GM12865 (cell line): Measurements from ENCODE around the gene NAMPT.

Experiments used
- DNase-seq: peaks from one replicate; pipeline ENCODE4 v3.0.0; 2010; ENCODE audit warnings: low read depth
- H3K4me3 ChIP-seq: 2 replicates; pipeline ENCODE4 v1.5.1; 2011; ENCODE audit warnings: mild to moderate bottlenecking, low read depth, low read length, control low read depth
- TF ChIP-seq, protein P1 (sequence below): IDR thresholded peaks from 2 replicates; pipeline ENCODE4 v1.5.1; 2011; ENCODE audit warnings: low read length, control low read depth, low read depth, inconsistent platforms; ENCODE audit not compliant: insufficient read depth; ENCODE audit errors: missing control alignments

NAMPT gene

DNA sequence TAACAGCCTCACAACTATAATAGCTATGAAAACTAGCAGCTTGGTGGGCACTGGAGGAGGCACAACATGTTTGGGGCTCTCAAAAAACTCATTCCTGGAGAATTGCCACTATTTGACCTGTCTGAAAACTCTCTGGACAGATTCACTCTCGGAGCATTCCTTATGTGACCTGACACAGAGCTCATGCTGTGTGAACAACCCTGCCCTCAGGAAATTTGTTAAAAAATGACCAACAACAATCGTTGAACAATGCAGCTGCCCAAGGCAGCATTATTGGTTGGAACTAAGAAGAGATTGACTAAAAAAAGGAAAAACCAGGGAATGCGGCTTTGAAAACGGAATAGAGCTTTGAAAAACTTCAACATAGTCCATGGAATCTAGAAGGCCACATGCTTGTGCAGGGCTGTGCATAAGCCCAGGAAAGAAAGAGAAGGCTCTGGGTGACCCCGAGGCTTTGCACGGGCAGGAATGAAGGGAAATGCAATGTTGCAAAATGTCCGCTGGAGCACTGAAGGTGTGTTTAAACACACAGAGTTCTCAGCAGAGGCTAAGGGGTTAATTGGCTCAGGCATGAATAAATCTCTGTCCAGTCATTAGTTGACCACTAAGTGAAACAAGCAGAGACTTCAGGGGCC is 52.8 kb downstream of the NAMPT start:
- DNase-seq: no peak
- no peak overlapping the region for H3K4me3 ChIP-seq
- TF ChIP-seq, protein P1, sequence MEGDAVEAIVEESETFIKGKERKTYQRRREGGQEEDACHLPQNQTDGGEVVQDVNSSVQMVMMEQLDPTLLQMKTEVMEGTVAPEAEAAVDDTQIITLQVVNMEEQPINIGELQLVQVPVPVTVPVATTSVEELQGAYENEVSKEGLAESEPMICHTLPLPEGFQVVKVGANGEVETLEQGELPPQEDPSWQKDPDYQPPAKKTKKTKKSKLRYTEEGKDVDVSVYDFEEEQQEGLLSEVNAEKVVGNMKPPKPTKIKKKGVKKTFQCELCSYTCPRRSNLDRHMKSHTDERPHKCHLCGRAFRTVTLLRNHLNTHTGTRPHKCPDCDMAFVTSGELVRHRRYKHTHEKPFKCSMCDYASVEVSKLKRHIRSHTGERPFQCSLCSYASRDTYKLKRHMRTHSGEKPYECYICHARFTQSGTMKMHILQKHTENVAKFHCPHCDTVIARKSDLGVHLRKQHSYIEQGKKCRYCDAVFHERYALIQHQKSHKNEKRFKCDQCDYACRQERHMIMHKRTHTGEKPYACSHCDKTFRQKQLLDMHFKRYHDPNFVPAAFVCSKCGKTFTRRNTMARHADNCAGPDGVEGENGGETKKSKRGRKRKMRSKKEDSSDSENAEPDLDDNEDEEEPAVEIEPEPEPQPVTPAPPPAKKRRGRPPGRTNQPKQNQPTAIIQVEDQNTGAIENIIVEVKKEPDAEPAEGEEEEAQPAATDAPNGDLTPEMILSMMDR: no peak

DNA sequence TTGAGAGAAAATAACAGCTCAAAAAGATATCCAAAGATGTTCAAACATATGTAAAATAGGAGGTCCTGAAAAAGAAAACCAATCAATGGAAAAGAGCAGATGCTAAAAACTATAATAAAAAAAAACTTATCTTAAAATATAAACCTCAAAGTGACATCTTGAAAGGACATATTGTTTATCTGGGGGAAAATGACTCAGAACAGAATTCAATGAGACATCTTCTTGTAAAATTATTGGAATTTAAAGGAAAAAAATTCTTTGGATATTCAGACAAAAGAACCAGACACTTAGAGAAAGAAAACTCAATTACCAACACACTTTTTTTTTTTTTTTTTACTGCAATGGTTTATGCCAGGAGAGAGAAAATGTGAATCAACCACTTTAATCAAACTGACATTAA is 58.9 kb downstream of the NAMPT start:
- no peak overlapping the region for H3K4me3 ChIP-seq
- TF ChIP-seq, protein P1: no peak
- no peak for DNase-seq

DNA sequence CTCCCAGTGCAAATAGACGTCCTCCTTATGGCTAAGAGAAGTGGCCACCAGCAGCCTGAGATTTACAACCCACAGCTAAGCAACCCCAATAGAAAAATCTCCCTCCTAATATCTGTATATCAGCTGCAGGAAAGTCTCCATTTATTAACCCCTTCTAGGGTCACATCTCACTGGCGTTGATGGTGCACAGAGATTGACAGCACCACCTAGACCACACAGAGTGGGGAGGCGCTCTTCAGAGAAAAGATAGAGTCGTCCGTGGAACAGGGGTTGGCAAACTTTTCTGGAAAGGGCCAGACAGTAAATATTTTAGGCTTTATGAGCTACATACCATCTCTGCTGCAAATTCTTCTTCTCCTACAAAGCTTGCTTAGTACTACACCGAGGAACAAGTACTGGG is 60.0 kb downstream of the NAMPT start:
- DNase-seq: no peak
- TF ChIP-seq, protein P1: no peak
- H3K4me3 ChIP-seq: no peak overlapping the region

DNA sequence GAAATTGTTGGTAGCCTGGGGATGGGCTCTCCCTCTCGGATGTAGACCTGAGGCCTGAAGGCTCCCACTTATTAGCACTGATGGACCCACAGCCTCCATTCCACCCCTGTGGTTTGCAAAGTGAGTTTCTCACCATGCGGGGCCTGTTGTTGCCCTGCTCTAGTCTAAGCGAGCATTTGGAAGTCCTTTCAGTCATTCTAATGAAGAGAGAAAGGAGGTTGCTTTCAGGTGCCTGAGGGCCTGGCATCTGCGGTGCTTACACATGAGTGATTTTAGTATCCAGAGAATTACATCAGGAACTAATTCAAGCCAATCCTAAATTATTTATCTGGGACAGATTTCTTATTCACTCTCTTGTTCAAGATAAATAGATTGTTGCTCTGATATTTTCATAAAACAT is 61.6 kb downstream of the NAMPT start:
- TF ChIP-seq, protein P1: no peak

DNA sequence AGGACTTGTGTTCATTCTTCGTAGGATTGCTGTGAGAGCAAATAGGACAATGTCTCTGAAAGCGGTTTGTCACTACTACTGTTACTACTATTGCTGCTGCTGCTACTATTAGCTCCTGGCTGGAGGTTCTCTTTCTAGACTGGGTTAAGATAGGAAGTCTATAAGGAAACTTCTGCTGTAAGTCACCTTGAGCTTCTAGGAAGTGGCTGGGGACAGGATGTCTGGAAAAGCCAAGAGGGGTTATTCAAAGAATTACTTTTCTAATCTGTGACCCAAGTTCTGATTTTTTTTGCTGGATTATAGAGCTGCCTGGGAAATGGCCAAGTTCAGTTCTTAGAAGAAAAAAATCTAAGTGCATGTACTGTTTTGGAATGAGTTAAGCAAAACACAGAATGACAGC is 62.2 kb downstream of the NAMPT start:
- no peak for DNase-seq
- no peak overlapping the region for H3K4me3 ChIP-seq
- TF ChIP-seq, protein P1: no peak

More for the DNA sequence above, 61.6 kb downstream of the NAMPT start:
- no peak overlapping the region for H3K4me3 ChIP-seq
- no peak for DNase-seq

DNA sequence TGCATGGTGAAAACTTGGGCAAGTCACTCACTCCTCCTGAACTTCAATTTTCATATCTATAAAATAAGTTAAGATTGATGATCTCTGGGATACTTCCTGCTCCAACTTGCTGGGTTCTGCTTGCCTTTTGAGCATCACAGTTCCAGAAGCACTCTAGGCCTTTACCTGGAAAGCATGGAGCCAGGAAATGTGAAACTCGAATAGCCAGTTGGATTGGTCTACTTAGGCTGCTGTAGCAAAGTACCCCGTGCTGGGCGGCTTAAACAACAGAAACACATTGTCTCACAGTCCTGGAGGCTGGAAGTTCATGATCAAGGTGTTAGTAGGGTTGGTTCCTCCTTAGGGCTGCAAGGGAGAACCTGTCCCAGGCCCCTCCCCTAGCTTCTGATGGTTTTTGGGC is 64.5 kb downstream of the NAMPT start:
- no peak overlapping the region for H3K4me3 ChIP-seq
- TF ChIP-seq, protein P1: no peak
- no peak for DNase-seq

- TF ChIP-seq, protein P1: no peak
- no peak for DNase-seq
- H3K4me3 ChIP-seq: no peak overlapping the region
Measured at GRCh38 chr7:106219170-106219569, 65.6 kb downstream of the NAMPT start.
